IMR-90 (cell line): Measurements from ENCODE around the gene DHX29. TPM values are rescaled to one million over a fixed set of nuclear protein-coding genes. Genes with fewer than 3 reads are reported as not detected.

Source experiments
- ATAC-seq: fragments of 200-7000 bp; cut with Tn5 transposase; 2 replicates; pipeline ENCODE4 v1.9.1; 2020; ENCODE audit warnings: low read depth, mild to moderate bottlenecking, moderate library complexity
- BruUV-seq: library from RNA; stranded (reverse); fragments of 400-500 nt; replicated peaks from 2 replicates; lab custom pipeline; 2021; lab: Mats Ljungman, UMichigan
- CTCF ChIA-PET: fragments of 300-600 bp; formaldehyde crosslinking; extraction: SDS; loops from one replicate; lab custom pipeline; 2021; ENCODE audit warnings: antibody characterized with exemption; lab: Yijun Ruan, JAX
- POLR2A ChIA-PET: fragments of 300-600 bp; sonication (Branson Sonifier 250); formaldehyde crosslinking; loops from one replicate; lab custom pipeline; 2022; ENCODE audit warnings: antibody characterized with exemption; ENCODE audit not compliant: unreplicated experiment; lab: Charles Lee
- DNase-seq: peaks from one replicate; pipeline ENCODE4 v3.0.0; 2013
- H2AFZ ChIP-seq: replicated peaks from 2 replicates; pipeline ENCODE3; 2013; ENCODE audit warnings: low read length, mild to moderate bottlenecking; ENCODE audit not compliant: poor library complexity
- H2AK5ac ChIP-seq: 2 replicates; pipeline ENCODE4 v1.6.1; 2013; ENCODE audit warnings: low read depth, low read length, inconsistent platforms
- H2AK9ac ChIP-seq: replicated peaks from 2 replicates; pipeline ENCODE3; 2013; ENCODE audit warnings: mild to moderate bottlenecking, low read depth, low read length, moderate library complexity; ENCODE audit not compliant: poor library complexity
- H2BK120ac ChIP-seq: 2 replicates; pipeline ENCODE4 v1.6.1; 2013; ENCODE audit warnings: low read depth, low read length, inconsistent platforms
- H2BK15ac ChIP-seq: 3 replicates; pipeline ENCODE4 v1.6.1; 2013; ENCODE audit warnings: low read depth, low read length, inconsistent platforms
- H2BK20ac ChIP-seq: 2 replicates; pipeline ENCODE4 v1.6.1; 2013; ENCODE audit warnings: low read depth, mild to moderate bottlenecking, inconsistent platforms, low read length, moderate library complexity
- H2BK5ac ChIP-seq: 2 replicates; pipeline ENCODE4 v1.6.1; 2013; ENCODE audit warnings: mild to moderate bottlenecking, low read depth, low read length, inconsistent platforms; ENCODE audit not compliant: poor library complexity, severe bottlenecking
- H3K14ac ChIP-seq: replicated peaks from 2 replicates; pipeline ENCODE4 v1.6.1; 2013; ENCODE audit warnings: low read depth, low read length, inconsistent platforms
- H3K18ac ChIP-seq: 2 replicates; pipeline ENCODE4 v1.6.1; 2013; ENCODE audit warnings: low read depth, low read length, control low read depth
- H3K23ac ChIP-seq: 2 replicates; pipeline ENCODE4 v1.6.1; 2013; ENCODE audit warnings: low read depth, low read length, inconsistent platforms
- H3K27ac ChIP-seq: 2 replicates; pipeline ENCODE4 v1.5.1; 2013; ENCODE audit warnings: mild to moderate bottlenecking, control low read depth, low read length; ENCODE audit not compliant: insufficient read depth
- H3K27me3 ChIP-seq: 2 replicates; pipeline ENCODE4 v1.6.1; 2013; ENCODE audit warnings: low read length; ENCODE audit not compliant: control insufficient read depth, insufficient read depth
- H3K36me3 ChIP-seq: 2 replicates; pipeline ENCODE4 v1.6.1; 2013; ENCODE audit warnings: low read length, mixed read lengths; ENCODE audit not compliant: control insufficient read depth, insufficient read depth
- H3K4ac ChIP-seq: 2 replicates; pipeline ENCODE4 v1.6.1; 2013; ENCODE audit warnings: low read depth, low read length, inconsistent platforms
- H3K4me1 ChIP-seq: 2 replicates; pipeline ENCODE4 v1.6.1; 2013; ENCODE audit warnings: low read length, mixed read lengths; ENCODE audit not compliant: control insufficient read depth, insufficient read depth
- H3K4me2 ChIP-seq: 2 replicates; pipeline ENCODE4 v1.6.1; 2013; ENCODE audit warnings: low read depth, mild to moderate bottlenecking, control low read depth, low read length, moderate library complexity
- H3K4me3 ChIP-seq: 2 replicates; pipeline ENCODE4 v1.5.1; 2013; ENCODE audit warnings: low read depth, mild to moderate bottlenecking, control low read depth, low read length, moderate library complexity; ENCODE audit not compliant: insufficient read depth
- H3K56ac ChIP-seq: 2 replicates; pipeline ENCODE4 v1.6.1; 2013; ENCODE audit warnings: low read length, inconsistent platforms; ENCODE audit not compliant: insufficient read depth; ENCODE audit errors: extremely low read depth
- H3K79me1 ChIP-seq, 2 experiments: 2 replicates each; pipeline ENCODE4 v1.6.1; 2013; ENCODE audit warnings: low read length in 2 of 2, inconsistent platforms in 1 of 2, low read depth in 1 of 2
- H3K9ac ChIP-seq: 2 replicates; pipeline ENCODE4 v1.6.1; 2013; ENCODE audit warnings: low read depth, low read length, control low read depth
- H3K9me1 ChIP-seq: 2 replicates; pipeline ENCODE4 v1.6.1; 2013; ENCODE audit warnings: low read length, inconsistent platforms; ENCODE audit not compliant: insufficient read depth
- H3K9me3 ChIP-seq: 2 replicates; pipeline ENCODE4 v1.6.1; 2013; ENCODE audit warnings: low read length; ENCODE audit not compliant: control insufficient read depth, insufficient read depth
- H4K20me1 ChIP-seq: 2 replicates; pipeline ENCODE4 v1.6.1; 2013; ENCODE audit warnings: low read length, inconsistent platforms; ENCODE audit not compliant: insufficient read depth
- H4K5ac ChIP-seq: 2 replicates; pipeline ENCODE4 v1.6.1; 2013; ENCODE audit warnings: mild to moderate bottlenecking, low read depth, low read length, control low read depth
- H4K8ac ChIP-seq, 2 experiments: 2 replicates each; pipeline ENCODE4 v1.6.1; 2013; ENCODE audit warnings: low read depth in 2 of 2, low read length in 2 of 2, control low read depth in 1 of 2, inconsistent platforms in 1 of 2
- H4K91ac ChIP-seq: 2 replicates; pipeline ENCODE4 v1.6.1; 2013; ENCODE audit warnings: low read depth, low read length, inconsistent platforms; ENCODE audit not compliant: insufficient read depth
- BHLHE40 ChIP-seq: fragments of 150-350 bp; IDR thresholded peaks from 2 replicates; pipeline ENCODE4 v1.6.1; 2016; ENCODE audit warnings: mild to moderate bottlenecking, low read depth, low read length
- CEBPB ChIP-seq: IDR thresholded peaks from 2 replicates; pipeline ENCODE4 v1.6.1; 2012; ENCODE audit warnings: low read depth, low read length, improper control_type of control experiment
- POLR2A ChIP-seq: IDR thresholded peaks from 2 replicates; pipeline ENCODE4 v1.6.1; 2012; ENCODE audit warnings: mild to moderate bottlenecking, low read depth, low read length
- RAD21 ChIP-seq: IDR thresholded peaks from 2 replicates; pipeline ENCODE4 v1.6.1; 2012; ENCODE audit warnings: low read length, improper control_type of control experiment
- SMC3 ChIP-seq: fragments of 150-350 bp; IDR thresholded peaks from 2 replicates; pipeline ENCODE4 v1.6.1; 2016; ENCODE audit warnings: low read depth, mild to moderate bottlenecking, antibody characterized with exemption, low read length, moderate library complexity
- WGBS, 2 experiments: methylation state at CpG; one replicate each; pipeline versions ENCODE4 v1.1.5 to v1.1.7; 2013; ENCODE audit warnings: missing lambda C conversion rate in 2 of 2; ENCODE audit not compliant: insufficient read length in 1 of 2; ENCODE audit errors: extremely low coverage in 2 of 2; 5-methylcytosine and 5-hydroxymethylcytosine counted together
- dilution Hi-C: fragments of 300-500 bp; cut with HindIII; formaldehyde crosslinking; loops from one replicate; pipeline ENCODE4 v1.14.3; 2018; ENCODE audit warnings: low sequenced_read_pairs; ENCODE audit not compliant: unreplicated experiment
- in situ Hi-C: fragments of 300-500 bp; cut with MboI; formaldehyde crosslinking; loops from 3 replicates; pipeline ENCODE4 v1.14.3; 2019; ENCODE audit warnings: low sequenced_read_pairs, inconsistent platforms, mixed read lengths
- intact Hi-C: fragments of 100-400 bp; cut with micrococcal nuclease; formaldehyde crosslinking; loops from 2 replicates; pipeline ENCODE4 v1.10.0; 2022
- polyA plus RNA-seq, 3 experiments: library from polyadenylated mRNA; depleted of rRNA; stranded (reverse); fragments of >200 nt; gene quantifications; 2 replicates each; pipeline ENCODE4 v1.2.3, GENCODE V29; 2012; ENCODE audit warnings: low replicate concordance in 1 of 3
- total RNA-seq: library from RNA; depleted of rRNA; stranded (reverse); fragments of >200 nt; gene quantifications from 2 replicates; pipeline ENCODE4 v1.2.3, GENCODE V29; 2012
- TF ChIP-seq, protein P1 (sequence below): conservative IDR thresholded peaks from 2 replicates; pipeline ENCODE4 v1.5.1; 2012; ENCODE audit warnings: mild to moderate bottlenecking, low read depth, low read length, improper control_type of control experiment

Gene DHX29
- total and polyA plus RNA-seq, 2 of the 4 experiments (the other 2 are of a cell fraction) = 9.5 to 25.6 TPM

DNA sequence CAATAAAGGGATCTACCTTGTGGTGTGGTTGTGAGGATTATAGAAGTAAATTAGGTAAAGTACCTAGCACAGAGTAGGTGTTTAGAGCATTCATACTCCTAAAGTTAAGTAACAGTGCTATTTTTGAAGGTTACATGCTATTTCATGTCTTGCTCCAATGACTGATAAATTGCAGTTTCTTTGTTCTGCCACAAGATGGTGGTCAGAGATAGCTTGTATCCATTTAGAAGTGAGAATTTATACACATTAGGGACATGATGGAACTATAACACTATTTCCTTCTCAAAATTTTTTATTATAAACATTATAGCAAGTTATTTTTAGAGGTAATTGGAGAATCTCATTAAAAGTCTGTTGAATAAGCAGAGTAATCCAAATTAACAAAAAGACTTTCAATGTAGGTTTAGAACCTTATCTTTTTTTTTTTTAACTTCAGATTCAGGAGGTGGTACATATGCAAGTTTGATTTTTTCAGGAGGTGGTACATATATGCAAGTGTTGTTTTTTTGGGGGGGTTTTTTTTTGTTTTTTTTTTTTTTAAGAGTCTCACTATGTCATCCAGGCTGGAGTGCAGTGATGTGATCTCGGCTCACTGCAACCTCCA lies 17.4 kb upstream of the DHX29 start:
- TF ChIP-seq SMC3 (peak; percentile 58; the same call in 1 of the 2 replicates), BHLHE40 (no peak), RAD21 (peak; percentile 72), POLR2A (no peak), CEBPB (no peak)
- TF ChIP-seq, protein P1, sequence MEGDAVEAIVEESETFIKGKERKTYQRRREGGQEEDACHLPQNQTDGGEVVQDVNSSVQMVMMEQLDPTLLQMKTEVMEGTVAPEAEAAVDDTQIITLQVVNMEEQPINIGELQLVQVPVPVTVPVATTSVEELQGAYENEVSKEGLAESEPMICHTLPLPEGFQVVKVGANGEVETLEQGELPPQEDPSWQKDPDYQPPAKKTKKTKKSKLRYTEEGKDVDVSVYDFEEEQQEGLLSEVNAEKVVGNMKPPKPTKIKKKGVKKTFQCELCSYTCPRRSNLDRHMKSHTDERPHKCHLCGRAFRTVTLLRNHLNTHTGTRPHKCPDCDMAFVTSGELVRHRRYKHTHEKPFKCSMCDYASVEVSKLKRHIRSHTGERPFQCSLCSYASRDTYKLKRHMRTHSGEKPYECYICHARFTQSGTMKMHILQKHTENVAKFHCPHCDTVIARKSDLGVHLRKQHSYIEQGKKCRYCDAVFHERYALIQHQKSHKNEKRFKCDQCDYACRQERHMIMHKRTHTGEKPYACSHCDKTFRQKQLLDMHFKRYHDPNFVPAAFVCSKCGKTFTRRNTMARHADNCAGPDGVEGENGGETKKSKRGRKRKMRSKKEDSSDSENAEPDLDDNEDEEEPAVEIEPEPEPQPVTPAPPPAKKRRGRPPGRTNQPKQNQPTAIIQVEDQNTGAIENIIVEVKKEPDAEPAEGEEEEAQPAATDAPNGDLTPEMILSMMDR = peak; percentile 69
- no peak overlapping the region for H3K4me2 ChIP-seq
- no peak overlapping the region for H3K18ac ChIP-seq
- H3K27me3 ChIP-seq = no peaks in the 10 kb centered on the region
- no peak overlapping the region for H2BK15ac ChIP-seq
- H3K36me3 ChIP-seq = peaks cover 10% of the 10 kb centered on the region
- CTCF ChIA-PET = interaction anchor here (0.5 to 0.7 kb wide), 2 partner anchors 10 to 1842 kb away, joined by 3 read pairs; no protein-coding TSS in a partner anchor
- H3K4me1 ChIP-seq = no peaks in the 10 kb centered on the region
- DNase-seq (peak; percentile 58), ATAC-seq (peak; percentile 83)
- H3K4me3 ChIP-seq = no peak overlapping the region
- no peak overlapping the region for H2AFZ ChIP-seq
- no peak overlapping the region for H3K23ac ChIP-seq
- no peaks in the 10 kb centered on the region; the same call in 1 of the 2 replicates for H3K9me1 ChIP-seq
- no peak overlapping the region for H3K9ac ChIP-seq
- in situ Hi-C loops (loop anchor here (25.0 kb wide), 1 partner anchor 587 kb away; no protein-coding TSS in a partner anchor), intact Hi-C loops (loop anchor here (5.0 to 10.0 kb wide), 2 partner anchors 367 to 870 kb away; no protein-coding TSS in a partner anchor), dilution Hi-C loops (no loop called here)
- no peak overlapping the region for H4K5ac ChIP-seq
- no peak overlapping the region for H4K91ac ChIP-seq
- H3K79me1 ChIP-seq = peaks cover 15 to 27% of the 10 kb centered on the region in 2 experiments
- no peak overlapping the region for H2BK120ac ChIP-seq
- no TSS peak for BruUV-seq
- H3K14ac ChIP-seq = no peak overlapping the region
- no peak overlapping the region for H3K27ac ChIP-seq
- no peak overlapping the region for H2AK5ac ChIP-seq
- peaks cover 7% of the 10 kb centered on the region; the same call in 1 of the 2 replicates for H4K20me1 ChIP-seq
- H4K8ac ChIP-seq = no peak overlapping the region
- no peak overlapping the region for H2AK9ac ChIP-seq
- POLR2A ChIA-PET = no interaction called here
- no peaks in the 10 kb centered on the region for H3K9me3 ChIP-seq
- WGBS, 2 experiments = no CpG with 5 or more reads among the region's 1 CpG
- no peak overlapping the region for H2BK20ac ChIP-seq
- no peak overlapping the region for H2BK5ac ChIP-seq
- no peak overlapping the region for H3K56ac ChIP-seq
- H3K4ac ChIP-seq = no peak overlapping the region
